Thymus (tissue), 11 donors: Measurements from ENCODE around the gene ARL3. TPM values are rescaled to one million over a fixed set of nuclear protein-coding genes. Genes with fewer than 3 reads are reported as not detected.
"Not testable (repeated sequence)": the region's sequence is repeated elsewhere in the genome, so short reads cannot be mapped to it uniquely, and the experiment has no call there.

Experiments
- DNase-seq, 9 donors: peaks; one replicate each; pipeline ENCODE4 v3.0.0-alpha.2; 2013; ENCODE audit warnings: low spot score in 9 of 9, low read depth in 6 of 9, missing footprints in 1 of 9
- H3K27ac ChIP-seq, 2 donors: one replicate each; pipeline ENCODE4 v1.5.1; 2013; ENCODE audit warnings: control low read depth in 1 of 2, low read depth in 1 of 2, low read length in 1 of 2, mild to moderate bottlenecking in 1 of 2, moderate library complexity in 1 of 2
- H3K27me3 ChIP-seq, 2 donors: one replicate each; pipeline ENCODE4 v1.5.1; 2013; ENCODE audit warnings: low read length in 1 of 2; ENCODE audit not compliant: control insufficient read depth in 2 of 2, insufficient read depth in 1 of 2
- H3K36me3 ChIP-seq, 2 donors: one replicate each; pipeline ENCODE4 v1.5.1; 2013; ENCODE audit warnings: low read length in 1 of 2, mild to moderate bottlenecking in 1 of 2, moderate library complexity in 1 of 2; ENCODE audit not compliant: control insufficient read depth in 2 of 2, insufficient read depth in 2 of 2
- H3K4me1 ChIP-seq, 2 donors: one replicate each; pipeline ENCODE4 v1.5.1; 2013; ENCODE audit warnings: low read length in 2 of 2; ENCODE audit not compliant: control insufficient read depth in 2 of 2, insufficient read depth in 2 of 2
- H3K4me3 ChIP-seq, 2 donors: one replicate each; pipeline ENCODE4 v1.5.1; 2013; ENCODE audit warnings: low read length in 2 of 2, control low read depth in 1 of 2, mild to moderate bottlenecking in 1 of 2
- H3K9me3 ChIP-seq, 2 donors: one replicate each; pipeline ENCODE4 v1.5.1; 2013; ENCODE audit warnings: low read length in 1 of 2, mild to moderate bottlenecking in 1 of 2; ENCODE audit not compliant: control insufficient read depth in 2 of 2, insufficient read depth in 1 of 2
- WGBS: extraction: QIAGEN DNeasy Blood & Tissue Kit; methylation state at CpG from one replicate; pipeline ENCODE4 v1.1.7; 2013; 5-methylcytosine and 5-hydroxymethylcytosine counted together
- polyA plus RNA-seq: library from polyadenylated mRNA; stranded (reverse); fragments of 200-250 nt; gene quantifications from one replicate; pipeline ENCODE4 v1.2.3, GENCODE V29; 2013
- total RNA-seq: library from RNA; stranded (reverse); fragments of 120-200 nt; gene quantifications from one replicate; pipeline ENCODE4 v1.2.4, GENCODE V29; 2013
- donor health status: healthy.

The ARL3 gene
- total and polyA plus RNA-seq, 2 donors: 4.7 to 8.3 TPM

DNA sequence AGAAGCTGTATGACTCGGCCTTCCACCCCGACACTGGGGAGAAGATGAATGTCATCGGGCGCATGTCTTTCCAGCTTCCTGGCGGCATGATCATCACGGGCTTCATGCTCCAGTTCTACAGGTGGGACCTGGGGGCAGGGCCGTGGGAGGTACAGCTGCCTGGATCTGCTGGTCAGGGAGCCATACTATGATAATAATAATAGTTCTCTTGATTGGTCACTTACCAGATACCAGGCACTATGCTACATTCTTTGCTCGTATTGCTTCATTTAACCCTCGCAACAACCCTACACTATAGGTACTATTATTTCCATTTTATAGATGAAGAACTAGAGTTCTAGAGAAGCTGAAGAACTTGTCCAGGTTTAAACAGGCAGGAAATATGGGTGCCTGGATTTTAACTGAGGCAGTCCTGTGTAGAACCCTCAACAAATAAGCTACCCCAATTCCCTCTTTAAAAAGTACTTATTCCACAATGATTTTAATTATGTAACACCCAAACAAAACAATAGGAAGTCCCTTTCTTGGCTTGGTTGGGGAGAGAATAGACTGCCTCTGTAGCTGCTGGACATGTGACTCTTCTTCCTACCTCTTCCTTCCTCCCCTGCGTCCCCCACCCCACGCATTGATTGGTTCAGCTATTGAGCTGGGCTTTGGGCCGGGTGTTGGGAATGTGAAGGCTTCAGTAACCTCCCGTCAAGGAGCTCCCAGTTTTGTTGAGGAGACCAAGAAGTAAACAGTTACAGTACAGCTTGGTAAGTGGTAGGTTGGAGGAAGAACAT is 13.0 kb upstream of the ARL3 start:
- H3K4me3 ChIP-seq: no peak overlapping the region

GRCh38 chr10:102726274-102726673 is 12.1 kb upstream of the ARL3 start:
- H3K36me3 ChIP-seq: peaks cover 45 to 59% of the 10 kb centered on the region in 2 donors
- no peak overlapping the region for H3K4me3 ChIP-seq
- DNase-seq: no peak
- H3K9me3 ChIP-seq: no peaks in the 10 kb centered on the region
- no peaks in the 10 kb centered on the region for H3K27me3 ChIP-seq
- peaks cover 0 to 13% of the 10 kb centered on the region in 2 donors for H3K4me1 ChIP-seq
- WGBS: 65% methylated on average over 3 of the region's 3 CpGs
- no peak overlapping the region for H3K27ac ChIP-seq

More for the DNA sequence above, 13.0 kb upstream of the ARL3 start:
- Histone ChIP-seq H3K36me3 (peaks cover 55 to 63% of the 10 kb centered on the region in 2 donors), H3K27me3 (no peaks in the 10 kb centered on the region), H3K27ac (no peak overlapping the region), H3K9me3 (no peaks in the 10 kb centered on the region), H3K4me1 (peaks cover 0 to 9% of the 10 kb centered on the region in 2 donors)
- WGBS: 86% methylated on average over 13 of the region's 13 CpGs
- no peak for DNase-seq

DNA sequence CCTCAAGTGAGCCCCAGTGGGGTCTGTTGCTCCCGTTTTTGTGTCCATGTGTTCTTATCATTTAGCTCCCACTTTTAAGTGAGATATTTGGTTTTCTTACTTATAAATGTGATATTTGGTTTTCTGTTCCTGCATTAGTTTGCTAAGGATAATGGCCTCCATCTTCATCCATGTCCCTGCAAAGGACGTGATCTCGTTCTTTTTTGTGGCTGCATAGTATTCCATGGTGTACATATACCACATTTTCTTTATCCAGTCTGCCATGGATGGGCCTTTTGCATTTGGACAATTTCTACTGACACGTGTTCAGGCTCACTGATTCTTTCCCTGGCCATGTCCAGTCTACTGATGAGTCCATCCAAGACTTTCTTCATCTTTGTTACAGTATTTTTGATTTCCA is 9.8 kb upstream of the ARL3 start:
- Histone ChIP-seq H3K4me3 (no peak overlapping the region), H3K27ac (no peak overlapping the region), H3K4me1 (peaks cover 0 to 14% of the 10 kb centered on the region in 2 donors), H3K27me3 (no peaks in the 10 kb centered on the region), H3K9me3 (no peaks in the 10 kb centered on the region), H3K36me3 (peaks cover 33 to 45% of the 10 kb centered on the region in 2 donors)
- no peak for DNase-seq
- 97% methylated on average over 4 of the region's 4 CpGs for WGBS

DNA sequence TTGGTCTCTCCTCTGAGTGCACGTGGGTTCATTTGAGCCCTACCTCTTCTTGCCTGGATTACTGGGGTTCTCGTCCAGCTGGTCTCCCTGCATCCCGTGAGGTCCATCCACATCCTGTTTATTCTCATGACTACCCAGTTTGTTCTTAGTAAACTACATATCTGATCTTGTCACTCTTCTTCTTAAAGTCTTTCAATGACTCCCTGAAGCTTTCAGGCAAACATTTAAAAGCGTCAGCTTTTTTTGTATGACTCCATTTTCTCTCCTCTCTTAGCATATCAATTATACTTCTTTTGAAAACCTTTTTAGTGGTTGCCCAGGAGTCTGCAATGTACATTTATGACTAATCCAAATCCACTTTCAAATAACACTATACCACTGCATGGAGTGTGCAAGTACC is 7.8 kb upstream of the ARL3 start:
- H3K4me1 ChIP-seq: peaks cover 14 to 31% of the 10 kb centered on the region in 2 donors

DNA sequence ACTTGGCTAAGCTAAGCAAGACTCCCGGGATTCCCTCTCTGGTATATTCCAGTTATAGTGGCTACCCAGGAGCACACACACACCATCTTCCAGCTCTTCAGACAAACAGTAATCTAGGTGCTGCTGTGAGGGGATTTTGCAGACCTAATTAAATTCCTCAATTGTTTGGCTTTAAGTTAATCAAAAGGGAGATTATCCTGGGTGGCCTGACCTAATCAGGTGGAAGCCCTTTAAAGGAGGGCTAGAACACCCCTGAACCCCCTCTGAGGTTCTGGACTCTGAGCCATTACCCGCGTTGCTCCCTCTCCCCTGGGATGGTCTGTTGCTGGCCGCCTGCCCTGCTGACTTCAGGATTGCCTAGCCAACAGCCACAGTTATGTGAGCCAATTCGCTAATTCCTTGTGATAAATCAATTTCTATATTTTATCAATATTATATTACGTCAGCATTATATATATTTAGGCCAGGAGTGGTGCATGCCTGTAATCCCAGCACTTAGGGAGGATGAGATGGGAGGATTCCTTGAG is 6.6 kb upstream of the ARL3 start:
- H3K9me3 ChIP-seq: no peaks in the 10 kb centered on the region
- 97% methylated on average over 6 of the region's 6 CpGs for WGBS
- peaks cover 14 to 40% of the 10 kb centered on the region in 2 donors for H3K4me1 ChIP-seq
- peaks cover 10 to 23% of the 10 kb centered on the region in 2 donors for H3K36me3 ChIP-seq
- H3K27me3 ChIP-seq: no peaks in the 10 kb centered on the region
- no peak for DNase-seq
- no peak overlapping the region for H3K27ac ChIP-seq
- H3K4me3 ChIP-seq: no peak overlapping the region

More for the DNA sequence above, 7.8 kb upstream of the ARL3 start:
- no peak overlapping the region for H3K4me3 ChIP-seq
- 97% methylated on average over 4 of the region's 4 CpGs for WGBS
- DNase-seq: no peak
- no peak overlapping the region for H3K27ac ChIP-seq
- H3K36me3 ChIP-seq: peaks cover 18 to 32% of the 10 kb centered on the region in 2 donors
- H3K27me3 ChIP-seq: no peaks in the 10 kb centered on the region
- H3K9me3 ChIP-seq: no peaks in the 10 kb centered on the region

GRCh38 chr10:102720337-102720736 is 6.1 kb upstream of the ARL3 start:
- Histone ChIP-seq H3K4me3 (no peak overlapping the region), H3K27ac (no peak overlapping the region), H3K36me3 (peaks cover 10 to 23% of the 10 kb centered on the region in 2 donors), H3K9me3 (no peaks in the 10 kb centered on the region), H3K27me3 (no peaks in the 10 kb centered on the region), H3K4me1 (peaks cover 19 to 45% of the 10 kb centered on the region in 2 donors)
- DNase-seq: no peak
- WGBS: 98% methylated on average over 3 of the region's 3 CpGs

DNA sequence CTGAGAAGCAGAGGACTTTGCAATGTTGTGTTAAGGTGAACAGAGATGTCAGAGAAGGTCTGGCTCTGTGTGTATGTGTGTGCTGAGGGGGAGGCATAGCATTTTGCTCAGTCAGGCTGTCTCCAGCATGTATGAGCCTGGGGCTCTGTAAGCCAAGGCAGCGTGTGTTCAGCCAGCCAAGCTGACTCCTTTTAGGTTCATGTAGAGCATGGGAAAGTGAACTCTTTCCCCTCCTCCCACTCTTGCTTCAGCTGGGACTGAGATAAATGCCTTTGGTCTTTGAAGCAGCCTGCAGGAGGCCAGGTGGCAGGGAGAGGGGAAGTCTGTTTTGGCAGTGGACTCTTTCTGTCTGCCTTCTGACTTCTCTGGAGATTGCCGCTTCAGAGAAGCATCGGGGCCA is 4.0 kb upstream of the ARL3 start:
- 4% methylated on average over 3 of the region's 3 CpGs for WGBS
- Histone ChIP-seq H3K4me1 (peaks cover 22 to 52% of the 10 kb centered on the region in 2 donors), H3K4me3 (peak overlapping the region; percentile 1 to 17), H3K36me3 (peaks cover 6 to 16% of the 10 kb centered on the region in 2 donors), H3K27me3 (no peaks in the 10 kb centered on the region), H3K27ac (peak overlapping the region; percentile 61 to 76), H3K9me3 (peaks cover 0 to 2% of the 10 kb centered on the region in 2 donors)
- peak in 7 of 9 donors; percentile 34 to 87 (median 57) for DNase-seq

DNA sequence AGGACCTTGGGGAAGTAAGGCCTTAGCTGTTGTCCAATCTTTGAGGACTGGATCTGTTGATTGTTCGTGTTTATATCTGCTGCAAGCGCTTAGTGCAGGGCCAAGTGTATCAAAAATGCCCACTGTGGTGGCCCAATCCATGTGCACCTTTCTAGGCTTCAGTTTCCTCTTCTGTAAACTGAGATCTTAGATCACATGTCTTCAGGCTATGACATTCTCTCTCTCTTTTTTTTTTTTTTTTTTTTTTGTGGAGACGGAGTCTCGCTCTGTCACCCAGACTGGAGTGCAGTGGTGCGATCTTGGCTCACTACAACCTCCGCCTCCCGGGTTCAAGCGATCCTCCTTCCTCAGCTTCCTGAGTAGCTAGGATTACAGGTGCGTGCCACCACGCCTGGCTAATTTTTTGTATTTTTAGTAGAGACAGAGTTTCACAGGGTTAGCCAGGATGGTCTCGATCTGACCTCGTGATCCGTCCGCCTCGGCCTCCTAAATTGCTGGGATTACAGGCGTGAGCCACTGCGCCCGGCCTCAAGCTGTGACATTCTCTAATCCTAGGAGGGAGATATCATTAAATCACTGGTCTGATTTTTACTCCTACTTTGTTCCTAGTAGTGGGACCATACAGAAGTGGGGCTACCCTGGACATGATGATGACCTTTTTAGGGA is 2.8 kb upstream of the ARL3 start:
- DNase-seq, H3K4me3 ChIP-seq, H3K27me3 ChIP-seq, H3K9me3 ChIP-seq: not testable (repeated sequence)
- H3K4me1 ChIP-seq: peaks cover 22 to 53% of the 10 kb centered on the region in 2 donors
- 95% methylated on average over 18 of the region's 18 CpGs for WGBS
- H3K36me3 ChIP-seq: peaks cover 3 to 14% of the 10 kb centered on the region in 2 donors
- H3K27ac ChIP-seq: peak overlapping the region in 1 of 2 donors; percentile 49

GRCh38 chr10:102715880-102716279 is 1.7 kb upstream of the ARL3 start:
- Histone ChIP-seq H3K9me3 (peaks cover 0 to 2% of the 10 kb centered on the region in 2 donors), H3K27ac (peak overlapping the region in 1 of 2 donors; percentile 53), H3K27me3 (no peaks in the 10 kb centered on the region), H3K4me1 (peaks cover 22 to 49% of the 10 kb centered on the region in 2 donors), H3K4me3 (no peak overlapping the region), H3K36me3 (peaks cover 3 to 10% of the 10 kb centered on the region in 2 donors)
- DNase-seq: no peak
- 92% methylated on average over 1 of the region's 1 CpG for WGBS
